Jurkat, Clone E6-1 (cell line): ENCODE measurements around the gene NPIPA7. TPM values are rescaled to one million over a fixed set of nuclear protein-coding genes. Genes with fewer than 3 reads are reported as not detected.
"Not testable (repeated sequence)": the region's sequence is repeated elsewhere in the genome, so short reads cannot be mapped to it uniquely, and the experiment has no call there.

Experiments
- DNase-seq: peaks from one replicate; pipeline ENCODE4 v3.0.0-alpha.2; 2011; ENCODE audit warnings: low read depth, low spot score
- H3K4me3 ChIP-seq: 2 replicates; pipeline ENCODE4 v1.5.1; 2011; ENCODE audit warnings: mild to moderate bottlenecking, low read length, control low read depth, moderate library complexity
- polyA plus RNA-seq: library from polyadenylated mRNA; unstranded; fragments of >200 nt; gene quantifications from one replicate; pipeline ENCODE4 v1.2.1, GENCODE V29; 2012; ENCODE audit warnings: missing spikeins; ENCODE audit not compliant: insufficient read length, insufficient read depth

Gene NPIPA7
- 2.8 TPM for polyA plus RNA-seq

DNA sequence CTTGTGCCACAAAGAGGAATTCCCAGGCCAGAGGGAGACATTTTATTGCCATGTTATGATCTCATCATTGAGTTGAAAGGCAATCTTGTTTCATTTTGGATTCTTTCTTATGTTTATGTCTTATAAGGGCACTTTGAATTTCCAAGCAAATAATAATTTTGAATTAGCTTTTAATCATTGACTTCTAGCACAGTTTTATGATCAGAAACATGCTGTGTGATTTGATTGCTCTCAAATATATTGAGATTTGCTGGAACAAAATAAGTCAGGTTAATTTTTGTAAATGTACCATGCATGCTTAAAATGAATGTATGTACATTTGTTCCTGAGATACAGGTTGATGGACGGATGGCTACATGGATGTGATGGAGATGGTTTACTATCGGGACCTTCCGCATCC lies at the start of gene NPIPA7:
NPIPA7 (plus strand) TSS at position 301 of the 400 bp plus-strand sequence. CDS start 105 bp downstream, outside the sequence.
- DNase-seq: not testable (repeated sequence)

DNA sequence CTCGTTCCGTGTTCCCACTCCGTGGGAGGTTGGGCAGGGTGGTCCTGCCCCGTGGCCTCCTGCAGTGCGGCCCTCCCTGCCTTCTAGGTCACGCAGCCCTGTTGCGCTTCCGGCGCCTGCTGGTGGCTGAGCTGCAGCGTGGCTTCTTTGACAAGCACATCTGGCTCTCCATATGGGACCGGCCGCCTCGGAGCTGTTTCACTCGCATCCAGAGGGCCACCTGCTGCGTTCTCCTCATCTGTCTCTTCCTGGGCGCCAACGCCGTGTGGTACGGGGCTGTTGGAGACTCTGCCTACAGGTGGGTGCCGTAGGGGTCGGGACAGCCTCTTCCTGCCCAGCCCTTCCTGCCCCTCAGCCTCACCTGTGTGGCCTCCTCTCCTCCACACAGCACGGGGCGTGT lies 47.5 kb upstream of the NPIPA7 start:
- not testable (repeated sequence) for H3K4me3 ChIP-seq, DNase-seq

More for the DNA sequence above, at the start of gene NPIPA7:
- H3K4me3 ChIP-seq: not testable (repeated sequence)

GRCh38 chr16:16357556-16357955 lies 21.4 kb upstream of the NPIPA7 start:
- not testable (repeated sequence) for H3K4me3 ChIP-seq, DNase-seq

- not testable (repeated sequence) for DNase-seq, H3K4me3 ChIP-seq
Measured at GRCh38 chr16:16358539-16359240, 20.2 kb upstream of the NPIPA7 start.

GRCh38 chr16:16363595-16363994 lies 15.3 kb upstream of the NPIPA7 start:
- not testable (repeated sequence) for DNase-seq, H3K4me3 ChIP-seq

GRCh38 chr16:16364100-16364499 lies 14.8 kb upstream of the NPIPA7 start:
- H3K4me3 ChIP-seq, DNase-seq: not testable (repeated sequence)

GRCh38 chr16:16364701-16365100 lies 14.2 kb upstream of the NPIPA7 start:
- H3K4me3 ChIP-seq, DNase-seq: not testable (repeated sequence)

DNA sequence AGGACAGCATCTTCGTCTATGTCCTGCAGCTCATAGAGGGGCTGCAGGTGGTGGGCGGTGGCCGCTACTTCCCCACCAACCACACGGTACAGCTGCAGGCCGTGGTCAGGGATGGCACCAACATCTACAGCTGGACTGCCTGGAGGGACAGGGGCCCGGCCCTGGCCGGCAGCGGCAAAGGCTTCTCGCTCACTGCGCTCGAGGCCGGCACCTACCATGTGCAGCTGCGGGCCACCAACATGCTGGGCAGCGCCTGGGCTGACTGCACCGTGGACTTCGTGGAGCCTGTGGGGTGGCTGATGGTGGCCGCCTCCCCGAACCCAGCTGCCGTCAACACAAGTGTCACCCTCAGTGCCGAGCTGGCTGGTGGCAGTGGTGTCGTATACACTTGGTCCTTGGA lies 13.6 kb upstream of the NPIPA7 start:
- not testable (repeated sequence) for DNase-seq, H3K4me3 ChIP-seq

- not testable (repeated sequence) for H3K4me3 ChIP-seq, DNase-seq
Measured at GRCh38 chr16:16365851-16366250, 13.1 kb upstream of the NPIPA7 start.

DNA sequence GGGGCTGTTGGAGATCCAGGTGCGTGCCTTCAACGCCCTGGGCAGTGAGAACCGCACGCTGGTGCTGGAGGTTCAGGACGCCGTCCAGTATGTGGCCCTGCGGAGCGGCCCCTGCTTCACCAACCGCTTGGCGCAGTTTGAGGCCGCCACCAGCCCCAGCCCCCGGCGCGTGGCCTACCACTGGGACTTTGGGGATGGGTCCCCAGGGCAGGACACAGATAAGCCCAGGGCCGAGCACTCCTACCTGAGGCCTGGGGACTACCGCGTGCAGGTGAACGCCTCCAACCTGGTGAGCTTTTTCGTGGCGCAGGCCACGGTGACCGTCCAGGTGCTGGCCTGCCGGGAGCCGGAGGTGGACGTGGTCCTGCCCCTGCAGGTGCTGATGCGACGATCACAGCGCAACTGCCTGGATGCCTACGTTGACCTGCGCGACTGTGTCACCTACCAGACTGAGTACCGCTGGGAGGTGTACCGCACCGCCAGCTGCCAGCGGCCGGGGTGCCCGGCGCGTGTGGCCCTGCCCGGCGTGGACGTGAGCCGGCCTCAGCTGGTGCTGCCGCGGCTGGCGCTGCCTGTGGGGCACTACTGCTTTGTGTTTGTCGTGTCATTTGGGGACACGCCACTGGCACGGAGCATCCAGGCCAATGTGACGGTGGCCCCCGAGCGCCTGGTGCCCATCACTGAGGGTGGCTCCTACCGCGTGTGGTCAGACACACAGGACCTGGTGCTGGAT lies 12.2 kb upstream of the NPIPA7 start:
- not testable (repeated sequence) for DNase-seq, H3K4me3 ChIP-seq

DNA sequence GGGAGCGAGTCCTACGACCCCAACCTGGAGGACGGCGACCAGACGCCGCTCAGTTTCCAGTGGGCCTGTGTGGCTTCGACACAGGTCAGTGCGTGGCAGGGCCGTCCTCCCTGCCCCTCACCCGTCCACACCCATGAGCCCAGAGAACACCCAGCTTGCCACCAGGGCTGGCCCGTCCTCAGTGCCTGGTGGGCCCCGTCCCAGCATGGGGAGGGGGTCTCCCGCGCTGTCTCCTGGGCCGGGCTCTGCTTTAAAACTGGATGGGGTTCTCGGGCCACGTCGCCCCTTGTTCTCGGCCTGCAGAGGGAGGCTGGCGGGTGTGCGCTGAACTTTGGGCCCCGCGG lies 11.7 kb upstream of the NPIPA7 start:
- not testable (repeated sequence) for H3K4me3 ChIP-seq, DNase-seq

DNA sequence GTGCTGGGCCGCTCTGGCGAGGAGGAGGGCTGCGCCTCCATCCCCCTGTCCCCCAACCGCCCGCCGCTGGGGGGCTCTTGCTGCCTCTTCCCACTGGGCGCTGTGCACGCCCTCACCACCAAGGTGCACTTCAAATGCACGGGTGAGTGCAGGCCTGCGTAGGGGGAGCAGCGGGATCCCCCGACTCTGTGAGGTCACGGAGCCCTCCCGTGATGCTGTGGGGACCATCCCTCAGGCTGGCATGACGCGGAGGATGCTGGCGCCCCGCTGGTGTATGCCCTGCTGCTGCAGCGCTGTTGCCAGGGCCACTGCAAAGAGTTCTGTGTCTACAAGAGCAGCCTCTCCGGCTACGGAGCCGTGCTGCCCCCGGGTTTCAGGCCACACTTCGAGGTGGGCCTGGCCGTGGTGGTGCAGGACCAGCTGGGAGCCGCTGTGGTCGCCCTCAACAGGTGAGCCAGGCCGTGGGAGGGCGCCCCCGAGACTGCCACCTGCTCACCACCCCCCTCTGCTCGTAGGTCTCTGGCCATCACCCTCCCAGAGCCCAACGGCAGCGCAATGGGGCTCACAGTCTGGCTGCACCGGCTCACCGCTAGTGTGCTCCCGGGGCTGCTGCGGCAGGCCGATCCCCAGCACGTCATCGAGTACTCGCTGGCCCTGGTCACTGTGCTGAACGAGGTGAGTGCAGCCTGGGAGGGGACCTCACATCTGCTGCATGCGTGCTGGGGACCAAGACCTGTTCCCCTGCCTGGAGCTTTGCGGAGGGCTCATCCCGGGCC lies 9.7 kb upstream of the NPIPA7 start:
- not testable (repeated sequence) for DNase-seq, H3K4me3 ChIP-seq

- H3K4me3 ChIP-seq: not testable (repeated sequence)
Measured at GRCh38 chr16:16371136-16371735, 7.7 kb upstream of the NPIPA7 start.

GRCh38 chr16:16374192-16374591 lies 4.7 kb upstream of the NPIPA7 start:
- H3K4me3 ChIP-seq, DNase-seq: not testable (repeated sequence)

More at GRCh38 chr16:16371136-16371735, 7.7 kb upstream of the NPIPA7 start:
- not testable (repeated sequence) for DNase-seq

- H3K4me3 ChIP-seq, DNase-seq: not testable (repeated sequence)
Measured at GRCh38 chr16:16399685-16400084, 20.7 kb downstream of the NPIPA7 start.

- DNase-seq, H3K4me3 ChIP-seq: not testable (repeated sequence)
Measured at GRCh38 chr16:16402333-16402732, 23.4 kb downstream of the NPIPA7 start.

GRCh38 chr16:16404283-16404682 lies 25.3 kb downstream of the NPIPA7 start:
- DNase-seq, H3K4me3 ChIP-seq: not testable (repeated sequence)

DNA sequence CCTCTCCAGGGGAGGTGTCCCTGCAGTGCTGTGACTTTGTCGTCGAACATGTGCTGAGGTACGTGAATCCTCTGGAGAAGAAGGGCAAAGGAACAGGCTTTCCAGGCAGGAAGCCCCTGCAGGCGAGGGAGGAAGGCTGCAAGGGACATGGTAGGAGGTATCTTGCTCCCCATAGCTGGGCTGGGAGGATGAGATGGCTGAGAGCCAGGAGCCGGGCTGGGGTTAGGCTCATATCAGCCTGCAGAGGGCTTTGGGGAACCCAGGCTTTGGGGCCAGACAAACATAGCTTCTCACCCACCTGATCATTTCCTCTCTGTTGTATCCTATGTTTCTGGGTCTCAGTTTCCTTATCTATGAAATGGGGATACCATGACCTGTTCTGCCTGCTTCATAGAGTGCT lies 26.5 kb downstream of the NPIPA7 start:
- not testable (repeated sequence) for H3K4me3 ChIP-seq, DNase-seq

- not testable (repeated sequence) for DNase-seq
Measured at GRCh38 chr16:16408430-16408829, 29.5 kb downstream of the NPIPA7 start.

More at GRCh38 chr16:16408430-16408829, 29.5 kb downstream of the NPIPA7 start:
- H3K4me3 ChIP-seq: not testable (repeated sequence)
